NOMO-1 (cell line): Measurements from ENCODE around the gene TARP.

Experiments used
- DNase-seq, 2 experiments: peaks; one replicate each; lab custom pipeline; 2025; ENCODE audit not compliant: unreplicated experiment in 2 of 2; lab: John Stamatoyannopoulos, UW

Gene TARP

GRCh38 chr7:38222481-38223096 is 50.8 kb downstream of the TARP start:
- DNase-seq, result peak in 1 of 2 experiments; percentile 20

GRCh38 chr7:38220452-38220851 is 53.0 kb downstream of the TARP start:
- no peak for DNase-seq

DNA sequence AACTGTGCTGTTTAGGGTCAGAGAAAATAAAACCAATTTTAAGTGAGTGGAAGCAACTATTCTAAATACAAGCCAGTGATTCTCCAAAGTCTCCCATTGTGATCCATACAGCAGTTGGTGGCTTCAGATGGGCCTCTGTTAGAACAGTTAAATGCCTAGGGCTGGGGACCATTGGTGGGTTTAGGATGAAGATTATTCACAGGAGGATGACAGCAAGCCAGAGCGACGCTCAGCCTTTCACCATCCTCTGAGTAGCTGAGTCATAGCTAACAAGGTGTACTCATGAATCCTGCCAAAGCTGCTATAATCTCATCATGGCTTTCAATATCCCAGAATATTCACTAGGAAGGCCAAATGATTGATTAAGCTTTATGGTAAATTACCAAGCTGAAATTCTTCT is 55.8 kb downstream of the TARP start:
- DNase-seq, result no peak

DNA sequence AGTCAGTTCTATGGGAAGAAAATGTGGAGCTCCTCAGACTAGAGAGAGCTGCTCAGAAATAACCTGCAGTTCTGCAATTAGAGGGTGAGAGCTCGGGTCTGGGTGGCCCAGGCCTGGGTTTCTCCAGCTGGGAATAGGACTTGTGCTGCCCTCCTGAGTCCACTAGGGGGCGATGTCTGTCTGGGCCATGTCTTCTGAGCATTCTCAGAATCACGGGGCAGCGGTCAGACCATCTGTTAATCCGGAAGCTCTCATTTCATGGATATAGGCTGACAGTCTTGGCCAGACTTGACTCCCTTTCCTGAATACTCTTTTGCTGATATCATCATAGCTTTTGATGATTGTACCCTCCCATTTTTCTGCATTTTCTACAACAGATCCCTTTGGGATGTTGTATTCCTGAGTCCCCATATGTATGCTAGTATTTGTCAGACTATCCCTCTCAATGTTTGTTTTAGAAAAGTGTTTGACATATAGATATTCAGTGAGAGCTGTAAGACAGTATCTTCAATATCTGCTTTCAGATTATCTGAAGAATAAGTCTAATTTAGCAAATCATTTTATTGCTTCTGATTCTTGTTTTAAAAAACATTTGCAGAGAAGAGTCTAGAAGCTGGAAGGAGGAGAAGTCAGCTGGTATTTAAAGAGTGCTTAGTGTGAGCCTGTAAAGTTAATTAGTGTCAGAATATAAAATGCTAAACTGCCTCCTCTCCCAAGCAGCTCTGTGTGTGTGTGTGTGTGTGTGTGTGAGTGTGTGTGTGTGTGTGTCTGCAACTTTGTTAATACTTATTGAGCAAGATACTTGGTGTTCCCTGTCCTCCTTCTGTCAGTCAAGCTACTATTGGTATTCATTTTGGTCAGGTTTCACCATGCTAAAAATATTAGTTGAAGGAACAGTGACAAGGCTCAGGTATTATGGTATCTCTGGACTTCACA is 57.4 kb downstream of the TARP start:
- DNase-seq, result peak; percentile 82 to 83

DNA sequence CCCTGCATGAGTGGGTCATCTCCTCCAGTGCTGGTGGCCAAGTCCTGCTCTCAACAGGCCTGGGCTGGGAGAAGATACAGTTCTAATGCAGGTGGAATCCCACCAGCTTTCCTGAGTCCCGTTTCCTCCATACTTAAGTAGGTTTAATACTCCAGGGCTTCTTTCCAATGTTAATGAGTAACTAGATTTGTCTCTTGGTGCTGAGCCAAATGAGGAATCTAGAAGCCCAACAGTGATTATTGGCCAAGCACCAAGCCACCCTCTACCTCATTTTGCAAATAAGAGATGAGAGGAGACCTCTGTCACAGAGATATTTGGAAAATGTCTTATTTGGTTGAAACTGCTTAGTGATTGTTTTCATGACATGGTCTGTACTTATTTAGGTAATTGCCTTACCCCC is 58.3 kb downstream of the TARP start:
- no peak for DNase-seq

DNA sequence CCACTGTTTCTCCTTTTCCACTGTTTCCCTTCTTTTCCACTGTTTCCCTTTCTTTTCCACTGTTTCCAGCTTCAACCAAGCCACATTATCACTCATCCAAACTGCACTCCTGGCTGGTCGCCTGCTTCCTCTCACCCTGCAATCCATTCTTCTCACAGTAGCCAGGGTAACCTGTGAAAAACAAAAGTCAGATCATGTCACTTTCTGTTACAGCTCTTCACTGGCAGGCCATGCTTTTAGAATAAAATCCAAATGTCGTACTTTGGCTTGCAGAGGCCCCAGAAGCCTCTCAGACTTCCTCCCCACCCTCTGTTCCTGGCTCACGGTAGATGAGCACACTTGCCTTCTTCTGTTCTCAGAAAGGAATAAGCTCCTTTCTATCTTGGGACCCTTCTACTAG is 61.5 kb downstream of the TARP start:
- DNase-seq, result no peak

DNA sequence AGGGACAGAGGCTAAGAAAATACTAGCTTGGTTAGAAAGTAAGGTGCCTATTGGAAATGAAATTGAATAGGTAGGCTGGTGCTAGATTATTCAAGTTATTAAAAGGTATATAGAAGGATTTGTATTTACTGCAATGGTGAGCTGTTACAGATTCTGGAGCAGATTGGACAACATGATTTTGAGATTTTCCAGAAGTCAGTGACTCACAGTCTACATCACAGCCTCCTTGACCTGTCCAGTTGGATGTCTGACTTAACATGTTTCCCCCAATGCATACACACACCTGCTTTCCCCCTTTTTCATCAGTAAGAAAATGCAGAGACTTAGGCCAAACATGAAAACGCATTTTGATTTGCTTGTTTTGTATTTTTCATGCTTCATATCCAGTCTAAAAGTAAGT is 62.0 kb downstream of the TARP start:
- no peak for DNase-seq
